ENCODE measurements around the gene RNF168.

Gene RNF168

DNA sequence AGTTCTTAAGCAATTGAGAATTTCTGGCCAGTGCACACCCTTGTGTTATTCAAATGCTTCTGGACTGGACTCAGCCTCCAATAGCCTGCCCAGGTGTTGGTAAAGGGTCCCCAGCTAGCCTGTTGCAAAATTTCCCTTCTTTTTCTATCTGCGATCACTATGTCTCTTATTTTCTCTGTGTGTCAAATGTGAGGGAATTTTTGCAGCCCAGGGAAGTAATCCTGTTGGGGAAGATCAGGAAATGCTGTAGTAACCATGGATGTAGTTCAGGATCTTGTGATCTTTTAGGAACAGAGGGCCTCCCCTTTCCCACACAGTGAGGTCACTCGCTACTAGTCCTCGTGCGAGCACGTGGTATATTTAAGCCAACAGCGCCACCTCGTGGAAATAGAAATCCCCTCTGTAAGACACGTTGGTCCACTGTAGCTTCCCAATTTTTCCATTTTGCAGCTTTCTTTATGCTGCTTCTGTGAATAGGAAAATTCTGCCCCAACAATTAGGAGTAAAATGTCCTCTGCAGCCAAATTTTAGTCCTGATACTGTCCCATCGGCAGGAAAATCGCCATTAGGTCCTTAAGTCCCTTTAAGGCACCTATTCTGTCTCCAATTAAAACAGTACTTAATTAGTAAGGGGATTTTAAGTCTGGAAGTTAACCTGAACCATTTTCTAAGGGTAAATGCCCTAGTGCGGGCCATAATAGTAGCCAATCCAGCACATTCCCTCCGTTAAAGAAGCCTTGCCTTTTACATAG is 15.6 kb upstream of the RNF168 start:
- DNase-seq: peak; percentile 75
- H3K27ac ChIP-seq: no peak overlapping the region
- no peak overlapping the region for H3K4me3 ChIP-seq (ENCODE audit: low read depth, low read length)
- no peaks in the 10 kb centered on the region for H3K36me3 ChIP-seq (replicated peaks)
- in situ Hi-C loops (cut with HindIII; ENCODE audit: low pct_ligation_motif_present, low sequenced_read_pairs): no loop called here
- TF ChIP-seq, protein P1, sequence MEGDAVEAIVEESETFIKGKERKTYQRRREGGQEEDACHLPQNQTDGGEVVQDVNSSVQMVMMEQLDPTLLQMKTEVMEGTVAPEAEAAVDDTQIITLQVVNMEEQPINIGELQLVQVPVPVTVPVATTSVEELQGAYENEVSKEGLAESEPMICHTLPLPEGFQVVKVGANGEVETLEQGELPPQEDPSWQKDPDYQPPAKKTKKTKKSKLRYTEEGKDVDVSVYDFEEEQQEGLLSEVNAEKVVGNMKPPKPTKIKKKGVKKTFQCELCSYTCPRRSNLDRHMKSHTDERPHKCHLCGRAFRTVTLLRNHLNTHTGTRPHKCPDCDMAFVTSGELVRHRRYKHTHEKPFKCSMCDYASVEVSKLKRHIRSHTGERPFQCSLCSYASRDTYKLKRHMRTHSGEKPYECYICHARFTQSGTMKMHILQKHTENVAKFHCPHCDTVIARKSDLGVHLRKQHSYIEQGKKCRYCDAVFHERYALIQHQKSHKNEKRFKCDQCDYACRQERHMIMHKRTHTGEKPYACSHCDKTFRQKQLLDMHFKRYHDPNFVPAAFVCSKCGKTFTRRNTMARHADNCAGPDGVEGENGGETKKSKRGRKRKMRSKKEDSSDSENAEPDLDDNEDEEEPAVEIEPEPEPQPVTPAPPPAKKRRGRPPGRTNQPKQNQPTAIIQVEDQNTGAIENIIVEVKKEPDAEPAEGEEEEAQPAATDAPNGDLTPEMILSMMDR (IDR thresholded peaks at IDR 0.05; ENCODE audit: low read depth, low read length, missing control alignments): peak; percentile 63
- H3K27me3 ChIP-seq (replicated peaks): no peaks in the 10 kb centered on the region

DNA sequence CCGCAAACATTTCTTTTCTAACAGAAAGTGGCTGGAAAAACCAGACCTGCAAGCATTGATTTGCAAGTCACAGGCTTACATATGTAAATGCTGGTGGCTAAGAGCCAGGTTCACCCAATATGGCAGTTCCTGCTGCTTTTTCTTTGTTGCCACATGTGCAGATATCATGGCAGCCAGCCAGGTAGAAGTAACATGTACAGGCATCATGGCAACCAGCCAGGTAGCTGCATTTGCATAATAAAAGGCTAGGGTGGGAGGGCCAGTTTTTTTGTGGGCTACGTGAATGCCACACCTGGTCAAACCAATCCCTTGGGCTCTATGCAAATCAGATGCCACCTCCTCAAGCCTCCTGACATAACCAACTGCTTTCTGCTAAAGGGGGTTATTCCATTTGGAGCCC is 14.4 kb upstream of the RNF168 start:
- Histone ChIP-seq H3K27ac (no peak overlapping the region), H3K27me3 (replicated peaks) (no peaks in the 10 kb centered on the region), H3K36me3 (replicated peaks) (no peaks in the 10 kb centered on the region), H3K4me3 (ENCODE audit: low read depth, low read length) (no peak overlapping the region)
- in situ Hi-C loops (cut with HindIII; ENCODE audit: low pct_ligation_motif_present, low sequenced_read_pairs): no loop called here
- TF ChIP-seq, protein P1 (IDR thresholded peaks at IDR 0.05; ENCODE audit: low read depth, low read length, missing control alignments): no peak
- no peak for DNase-seq

DNA sequence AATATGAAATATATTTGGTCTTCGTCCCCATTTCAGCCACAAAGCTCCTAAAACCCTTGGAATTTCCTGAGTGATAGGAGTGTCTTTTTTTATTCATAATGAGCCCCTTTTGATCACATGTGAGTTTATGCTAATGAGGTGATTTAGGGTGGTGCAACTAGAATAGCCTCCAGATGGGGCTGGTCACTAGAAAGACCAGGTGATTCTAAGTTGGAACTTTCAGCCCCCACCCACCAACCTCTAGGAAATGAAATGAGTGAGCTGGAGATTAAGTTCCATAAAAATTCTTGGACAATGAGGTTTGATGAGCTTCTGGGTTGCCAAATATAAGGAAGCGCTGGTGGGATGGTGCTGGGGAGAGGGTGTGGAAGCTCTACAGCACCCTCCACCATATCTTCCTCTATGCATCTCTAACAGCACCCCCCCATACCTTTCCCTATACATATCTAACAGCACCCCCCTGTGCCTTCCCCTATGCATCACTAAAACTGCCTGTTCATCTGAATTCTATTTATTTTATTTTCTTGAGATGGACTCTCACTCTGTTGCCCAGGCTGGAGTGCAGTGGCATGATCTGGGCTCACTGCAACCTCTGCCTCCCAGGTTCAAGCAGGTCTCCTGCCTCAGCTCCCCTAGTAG is 13.7 kb upstream of the RNF168 start:
- H3K36me3 ChIP-seq (replicated peaks): no peaks in the 10 kb centered on the region
- H3K27me3 ChIP-seq (replicated peaks): no peaks in the 10 kb centered on the region
- no peak overlapping the region for H3K4me3 ChIP-seq (ENCODE audit: low read depth, low read length)
- TF ChIP-seq, protein P1 (IDR thresholded peaks at IDR 0.05; ENCODE audit: low read depth, low read length, missing control alignments): no peak
- no peak for DNase-seq
- in situ Hi-C loops (cut with HindIII; ENCODE audit: low pct_ligation_motif_present, low sequenced_read_pairs): no loop called here
- no peak overlapping the region for H3K27ac ChIP-seq

DNA sequence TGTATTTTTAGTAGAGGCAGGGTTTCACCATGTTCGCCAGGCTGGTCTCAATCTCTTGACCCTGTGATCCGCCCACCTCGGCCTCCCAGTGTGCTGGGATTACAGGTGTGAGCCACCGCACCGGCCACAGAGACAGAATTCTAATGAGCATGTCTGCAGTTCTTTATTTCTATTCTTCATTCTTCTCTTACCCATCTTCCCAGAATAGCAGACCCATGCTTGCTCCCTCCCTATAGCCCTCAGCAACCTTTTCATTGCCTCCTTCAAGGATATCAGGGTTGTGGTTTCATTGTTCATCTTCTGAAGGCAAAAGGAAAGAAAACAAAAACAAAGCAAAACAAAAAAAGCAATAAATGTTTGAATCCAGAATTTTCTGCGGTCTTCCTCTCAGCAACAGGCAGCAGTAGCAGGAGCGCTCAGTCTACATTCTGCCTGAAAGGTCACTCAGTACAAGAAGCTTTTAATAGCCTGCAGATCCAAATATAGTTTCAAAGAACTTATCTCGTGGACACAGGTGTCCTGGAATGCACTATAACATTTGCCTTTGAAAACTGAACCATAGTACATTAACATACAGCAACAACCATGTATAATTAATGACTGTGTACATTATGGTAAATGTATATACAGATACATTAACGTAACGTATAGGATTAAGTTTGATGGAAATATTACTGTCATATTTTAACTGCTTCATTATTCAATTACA is 11.5 kb upstream of the RNF168 start, which contains the start of gene SMCO1:
Gene SMCO1, minus strand, starts transcription at position 434 of the 709 bp plus-strand sequence. Its CDS starts 137 bp downstream, at position 297.
- Histone ChIP-seq H3K36me3 (replicated peaks) (no peaks in the 10 kb centered on the region), H3K27ac (no peak within 1 kb of the TSS), H3K27me3 (replicated peaks) (no peaks in the 10 kb centered on the region), H3K4me3 (ENCODE audit: low read depth, low read length) (no peak within 1 kb of the TSS)
- in situ Hi-C loops (cut with HindIII; ENCODE audit: low pct_ligation_motif_present, low sequenced_read_pairs): no loop called here
- DNase-seq: no peak
- TF ChIP-seq, protein P1 (IDR thresholded peaks at IDR 0.05; ENCODE audit: low read depth, low read length, missing control alignments): no peak

DNA sequence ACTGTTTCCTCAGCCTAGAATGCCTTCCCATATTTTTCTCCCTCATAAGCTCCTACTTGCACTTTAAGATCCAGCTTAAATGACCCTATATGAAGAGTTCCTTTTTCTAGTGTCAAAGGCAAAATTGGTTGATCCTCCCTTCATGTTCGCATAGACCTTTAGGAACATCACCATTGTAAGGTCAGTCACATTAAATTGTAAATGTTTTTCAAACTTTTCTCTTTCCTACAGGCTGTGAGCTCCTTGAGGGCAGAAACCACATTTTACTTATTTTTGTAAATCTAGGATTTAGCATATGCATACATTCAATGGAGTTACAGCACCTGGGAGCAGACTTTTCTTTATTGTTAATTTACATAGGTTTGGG is 10.8 kb upstream of the RNF168 start:
- Histone ChIP-seq H3K27me3 (replicated peaks) (no peaks in the 10 kb centered on the region), H3K4me3 (ENCODE audit: low read depth, low read length) (no peak overlapping the region), H3K36me3 (replicated peaks) (no peaks in the 10 kb centered on the region), H3K27ac (no peak overlapping the region)
- in situ Hi-C loops (cut with HindIII; ENCODE audit: low pct_ligation_motif_present, low sequenced_read_pairs): no loop called here
- no peak for DNase-seq
- TF ChIP-seq, protein P1 (IDR thresholded peaks at IDR 0.05; ENCODE audit: low read depth, low read length, missing control alignments): no peak
